HEK293 (cell line): ENCODE data around the gene GCNT1.

Source experiments
- CTCF ChIP-seq: fragments of 450-650 bp; formaldehyde crosslinking; IDR thresholded peaks from 2 replicates; pipeline ENCODE4 v1.5.1; 2016; ENCODE audit warnings: missing biosample characterization, missing genetic modification characterization
- SP7 ChIP-seq: fragments of 450-650 bp; formaldehyde crosslinking; IDR thresholded peaks from 2 replicates; pipeline ENCODE4 v1.5.1; 2016; ENCODE audit warnings: missing biosample characterization, missing genetic modification characterization
- ZNF24 ChIP-seq: fragments of 450-650 bp; formaldehyde crosslinking; IDR thresholded peaks from 2 replicates; pipeline ENCODE4 v1.5.1; 2016; ENCODE audit warnings: missing biosample characterization, missing genetic modification characterization
- ZNF335 ChIP-seq: fragments of 450-650 bp; formaldehyde crosslinking; conservative IDR thresholded peaks from 2 replicates; pipeline ENCODE4 v1.5.1; 2016; ENCODE audit warnings: missing biosample characterization, missing genetic modification characterization
- ZNF610 ChIP-seq: fragments of 450-650 bp; formaldehyde crosslinking; IDR thresholded peaks from 2 replicates; pipeline ENCODE4 v1.5.1; 2016; ENCODE audit warnings: missing biosample characterization, missing genetic modification characterization, borderline replicate concordance
- TF ChIP-seq, protein P1 (sequence below): fragments of 450-650 bp; formaldehyde crosslinking; IDR thresholded peaks from 2 replicates; pipeline ENCODE4 v1.5.1; 2016; ENCODE audit warnings: missing biosample characterization, missing genetic modification characterization

- TF ChIP-seq ZNF335 (tag by site-specific recombination) (no peak), CTCF (tag by site-specific recombination) (no peak), ZNF610 (tag by site-specific recombination) (no peak), SP7 (tag by site-specific recombination) (no peak), ZNF24 (tag by site-specific recombination) (no peak)
- TF ChIP-seq, protein P1, sequence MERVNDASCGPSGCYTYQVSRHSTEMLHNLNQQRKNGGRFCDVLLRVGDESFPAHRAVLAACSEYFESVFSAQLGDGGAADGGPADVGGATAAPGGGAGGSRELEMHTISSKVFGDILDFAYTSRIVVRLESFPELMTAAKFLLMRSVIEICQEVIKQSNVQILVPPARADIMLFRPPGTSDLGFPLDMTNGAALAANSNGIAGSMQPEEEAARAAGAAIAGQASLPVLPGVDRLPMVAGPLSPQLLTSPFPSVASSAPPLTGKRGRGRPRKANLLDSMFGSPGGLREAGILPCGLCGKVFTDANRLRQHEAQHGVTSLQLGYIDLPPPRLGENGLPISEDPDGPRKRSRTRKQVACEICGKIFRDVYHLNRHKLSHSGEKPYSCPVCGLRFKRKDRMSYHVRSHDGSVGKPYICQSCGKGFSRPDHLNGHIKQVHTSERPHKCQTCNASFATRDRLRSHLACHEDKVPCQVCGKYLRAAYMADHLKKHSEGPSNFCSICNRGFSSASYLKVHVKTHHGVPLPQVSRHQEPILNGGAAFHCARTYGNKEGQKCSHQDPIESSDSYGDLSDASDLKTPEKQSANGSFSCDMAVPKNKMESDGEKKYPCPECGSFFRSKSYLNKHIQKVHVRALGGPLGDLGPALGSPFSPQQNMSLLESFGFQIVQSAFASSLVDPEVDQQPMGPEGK (tag by site-specific recombination) = no peak
These were observed 94.7 kb downstream of the GCNT1 start for GRCh38 chr9:76553680-76554079.
